Endothelial cell of umbilical vein (primary cell): ENCODE data around the gene KRTAP4-4. TPM values are rescaled to one million over a fixed set of nuclear protein-coding genes. Genes with fewer than 3 reads are reported as not detected.
"Not testable (repeated sequence)": the region's sequence is repeated elsewhere in the genome, so short reads cannot be mapped to it uniquely, and the experiment has no call there.

Experiments
- BruUV-seq: library from RNA; stranded (reverse); fragments of 400-500 nt; replicated peaks from 2 replicates; lab custom pipeline; 2021; lab: Mats Ljungman, UMichigan
- CTCF ChIA-PET: fragments of 300-600, 350-600 bp; sonication (Branson Sonifier 250); formaldehyde crosslinking; loops from one replicate; lab custom pipeline; 2021; ENCODE audit warnings: antibody characterized with exemption, inconsistent platforms; lab: Charles Lee
- POLR2A ChIA-PET: fragments of 300-600, 350-600 bp; sonication (Branson Sonifier 250); formaldehyde crosslinking; loops from one replicate; lab custom pipeline; 2021; ENCODE audit warnings: antibody characterized with exemption, inconsistent platforms; lab: Charles Lee
- DNase-seq: peaks from one replicate; pipeline ENCODE4 v3.0.0-alpha.2; 2011; ENCODE audit warnings: low read depth, low spot score
- FAIRE-seq: peaks from 2 replicates; lab custom pipeline; 2011; peaks lifted over from hg19 to GRCh38; lab: Jason Lieb, UNC
- H2AFZ ChIP-seq: 2 replicates; pipeline ENCODE4 v1.6.0; 2012; ENCODE audit warnings: low read depth, low read length, control low read depth, inconsistent platforms
- H3K27ac ChIP-seq: 2 replicates; pipeline ENCODE4 v1.5.1; 2011; ENCODE audit warnings: low read depth, mild to moderate bottlenecking, control low read depth, low read length, moderate library complexity; ENCODE audit not compliant: insufficient read depth
- H3K27me3 ChIP-seq, 2 experiments: 2 replicates each; pipeline versions ENCODE4 v1.6.0 to v1.6.1; 2011; ENCODE audit warnings: low read length in 2 of 2, mixed read lengths in 1 of 2; ENCODE audit not compliant: control insufficient read depth in 2 of 2, insufficient read depth in 2 of 2
- H3K36me3 ChIP-seq, 2 experiments: 2 replicates in 1 of 2; 3 replicates in 1 of 2; pipeline ENCODE4 v1.5.1; 2011; ENCODE audit warnings: low read length in 2 of 2, mild to moderate bottlenecking in 1 of 2, moderate library complexity in 1 of 2; ENCODE audit not compliant: control insufficient read depth in 2 of 2, insufficient read depth in 2 of 2; ENCODE audit errors: extremely low read depth in 1 of 2
- H3K4me1 ChIP-seq: 3 replicates; pipeline ENCODE4 v1.5.1; 2011; ENCODE audit warnings: mild to moderate bottlenecking, low read length; ENCODE audit not compliant: control insufficient read depth, insufficient read depth; ENCODE audit errors: extremely low read depth
- H3K4me2 ChIP-seq: 2 replicates; pipeline ENCODE4 v1.6.1; 2011; ENCODE audit warnings: low read length, control low read depth, mixed read lengths; ENCODE audit not compliant: insufficient read depth
- H3K4me3 ChIP-seq, 3 experiments: fragments of 200-600 bp in 1 of 3; sonication (generic), shearing (Covaris generic) in 1 of 3; replicated peaks in 1 of 3; 2 replicates each; pipeline ENCODE4 v1.5.1; 2011 to 2016; ENCODE audit warnings: control low read depth in 3 of 3, low read length in 3 of 3, mild to moderate bottlenecking in 2 of 3, inconsistent platforms in 1 of 3, low read depth in 1 of 3, moderate library complexity in 1 of 3; ENCODE audit not compliant: insufficient read depth in 1 of 3
- H3K79me2 ChIP-seq: 2 replicates; pipeline ENCODE4 v1.6.0; 2012; ENCODE audit warnings: low read length, inconsistent platforms; ENCODE audit not compliant: control insufficient read depth, insufficient read depth
- H3K9ac ChIP-seq: replicated peaks from 2 replicates; pipeline ENCODE3; 2011; ENCODE audit warnings: low read length, control low read depth; ENCODE audit not compliant: insufficient read depth; ENCODE audit errors: extremely low read depth
- H3K9me1 ChIP-seq: replicated peaks from 3 replicates; pipeline ENCODE4 v1.6.0; 2011; ENCODE audit warnings: mild to moderate bottlenecking, low read length; ENCODE audit not compliant: control insufficient read depth, insufficient read depth; ENCODE audit errors: extremely low read depth
- H3K9me3 ChIP-seq: replicated peaks from 2 replicates; pipeline ENCODE4 v1.5.1; 2012; ENCODE audit warnings: low read length, inconsistent platforms; ENCODE audit not compliant: control insufficient read depth, insufficient read depth
- H4K20me1 ChIP-seq: replicated peaks from 2 replicates; pipeline ENCODE3; 2011; ENCODE audit warnings: mild to moderate bottlenecking, low read length; ENCODE audit not compliant: control insufficient read depth, insufficient read depth; ENCODE audit errors: extremely low read depth
- EZH2 ChIP-seq: IDR thresholded peaks from 2 replicates; pipeline ENCODE4 v1.6.1; 2012; ENCODE audit warnings: borderline replicate concordance, low read depth, mild to moderate bottlenecking, moderate library complexity, low read length, inconsistent platforms; ENCODE audit not compliant: severe bottlenecking
- FOS ChIP-seq: IDR thresholded peaks from 2 replicates; pipeline ENCODE4 v1.6.1; 2011; ENCODE audit warnings: mild to moderate bottlenecking, low read length, moderate library complexity, borderline replicate concordance; ENCODE audit not compliant: insufficient read depth
- GATA2 ChIP-seq: IDR thresholded peaks from 2 replicates; pipeline ENCODE4 v1.7.0; 2011; ENCODE audit warnings: low read depth, mild to moderate bottlenecking, moderate library complexity, mixed read lengths, low read length; ENCODE audit not compliant: insufficient read length, insufficient read depth
- JUN ChIP-seq: IDR thresholded peaks from 2 replicates; pipeline ENCODE4 v1.6.1; 2011; ENCODE audit warnings: borderline replicate concordance, low read depth; ENCODE audit not compliant: insufficient read length, insufficient read depth
- MYC ChIP-seq: IDR thresholded peaks from one replicate; pipeline ENCODE4 v1.6.1; 2011; ENCODE audit warnings: mild to moderate bottlenecking, low read depth, low read length
- POLR2A ChIP-seq: IDR thresholded peaks from 2 replicates; pipeline ENCODE4 v1.6.1; 2012; ENCODE audit warnings: low read depth, mild to moderate bottlenecking, control low read depth, low read length
- POLR2AphosphoS5 ChIP-seq: IDR thresholded peaks from 2 replicates; pipeline ENCODE4 v1.6.1; 2012; ENCODE audit warnings: low read depth, mild to moderate bottlenecking, control low read depth, low read length, moderate library complexity; ENCODE audit not compliant: insufficient read depth
- dilution Hi-C: fragments of 300-500 bp; cut with MboI; formaldehyde crosslinking; loops from one replicate; pipeline ENCODE4 v1.15.0; 2019; ENCODE audit warnings: low sequenced_read_pairs; ENCODE audit not compliant: extremely low pct_ligation_motif_present
- intact Hi-C: fragments of 100-400 bp; cut with micrococcal nuclease; formaldehyde crosslinking; loops from one replicate; pipeline ENCODE4 v1.10.0; 2022
- polyA plus RNA-seq, 4 experiments: library from polyadenylated mRNA; depleted of rRNA in 3 of 4; stranded (reverse) in 3 of 4; unstranded in 1 of 4; fragments of >200 nt; gene quantifications; 2 replicates each; pipeline versions ENCODE4 v1.2.1 to v1.2.3, GENCODE V29; 2011 to 2012; ENCODE audit warnings: missing spikeins in 1 of 4
- total RNA-seq: library from RNA; stranded (reverse); gene quantifications from 2 replicates; pipeline ENCODE4 v1.2.3, GENCODE V29; 2021
- TF ChIP-seq, protein P1 (sequence below): IDR thresholded peaks from 2 replicates; pipeline ENCODE4 v1.6.1; 2011; ENCODE audit not compliant: insufficient read depth, insufficient read length
- TF ChIP-seq, protein P2 (sequence below), 2 donors: IDR thresholded peaks; 1 replicate in 1 of 2; 2 replicates in 1 of 2; pipeline ENCODE4 v1.5.1; 2011; ENCODE audit warnings: low read length in 2 of 2, mild to moderate bottlenecking in 2 of 2, moderate library complexity in 2 of 2, control low read depth in 1 of 2, inconsistent platforms in 1 of 2, low read depth in 1 of 2; ENCODE audit not compliant: insufficient read depth in 1 of 2; ENCODE audit errors: extremely low read depth in 1 of 2

The KRTAP4-4 gene
- total and polyA plus RNA-seq, 2 donors (not counting 3 experiments of a cell fraction or from before 2014, with no cell fraction given), result not detected

DNA sequence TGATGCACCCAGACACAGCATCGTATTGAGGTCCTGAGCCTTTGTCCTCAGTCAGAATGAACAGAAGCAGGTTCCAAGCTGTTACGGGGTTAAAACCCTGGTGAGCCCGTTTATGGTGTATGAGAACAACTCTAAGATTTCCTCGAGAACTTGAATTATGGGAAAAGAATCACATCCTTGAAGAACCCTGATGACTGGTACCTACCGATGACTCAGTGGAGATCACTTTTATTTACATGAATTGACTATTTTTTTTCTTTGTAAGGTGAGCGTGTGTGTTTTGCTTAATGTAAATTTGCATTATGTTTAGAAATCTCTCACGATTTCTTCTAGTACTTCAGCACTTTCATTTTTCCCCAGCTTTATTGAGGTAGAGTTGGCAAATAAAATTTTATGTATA lies 3.3 kb upstream of the KRTAP4-4 start:
- CTCF ChIA-PET, result no interaction called here
- H4K20me1 ChIP-seq, result no peaks in the 10 kb centered on the region
- no peaks in the 10 kb centered on the region for H3K4me1 ChIP-seq
- no peaks in the 10 kb centered on the region for H3K9me3 ChIP-seq
- H3K9ac ChIP-seq, result no peak overlapping the region
- no peaks in the 10 kb centered on the region for H3K9me1 ChIP-seq
- dilution Hi-C loops, result no loop called here
- no peaks in the 10 kb centered on the region for H3K27me3 ChIP-seq
- H2AFZ ChIP-seq, result no peak overlapping the region
- no peaks in the 10 kb centered on the region for H3K36me3 ChIP-seq
- no peak overlapping the region for H3K27ac ChIP-seq
- BruUV-seq, result no TSS peak
- intact Hi-C loops, result no loop called here
- no peak for DNase-seq
- TF ChIP-seq GATA2 (no peak), MYC (no peak), POLR2A (no peak), FOS (no peak), JUN (no peak), POLR2AphosphoS5 (no peak), EZH2 (no peak)
- TF ChIP-seq, protein P1, sequence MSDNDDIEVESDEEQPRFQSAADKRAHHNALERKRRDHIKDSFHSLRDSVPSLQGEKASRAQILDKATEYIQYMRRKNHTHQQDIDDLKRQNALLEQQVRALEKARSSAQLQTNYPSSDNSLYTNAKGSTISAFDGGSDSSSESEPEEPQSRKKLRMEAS, result no peak
- TF ChIP-seq, protein P2, sequence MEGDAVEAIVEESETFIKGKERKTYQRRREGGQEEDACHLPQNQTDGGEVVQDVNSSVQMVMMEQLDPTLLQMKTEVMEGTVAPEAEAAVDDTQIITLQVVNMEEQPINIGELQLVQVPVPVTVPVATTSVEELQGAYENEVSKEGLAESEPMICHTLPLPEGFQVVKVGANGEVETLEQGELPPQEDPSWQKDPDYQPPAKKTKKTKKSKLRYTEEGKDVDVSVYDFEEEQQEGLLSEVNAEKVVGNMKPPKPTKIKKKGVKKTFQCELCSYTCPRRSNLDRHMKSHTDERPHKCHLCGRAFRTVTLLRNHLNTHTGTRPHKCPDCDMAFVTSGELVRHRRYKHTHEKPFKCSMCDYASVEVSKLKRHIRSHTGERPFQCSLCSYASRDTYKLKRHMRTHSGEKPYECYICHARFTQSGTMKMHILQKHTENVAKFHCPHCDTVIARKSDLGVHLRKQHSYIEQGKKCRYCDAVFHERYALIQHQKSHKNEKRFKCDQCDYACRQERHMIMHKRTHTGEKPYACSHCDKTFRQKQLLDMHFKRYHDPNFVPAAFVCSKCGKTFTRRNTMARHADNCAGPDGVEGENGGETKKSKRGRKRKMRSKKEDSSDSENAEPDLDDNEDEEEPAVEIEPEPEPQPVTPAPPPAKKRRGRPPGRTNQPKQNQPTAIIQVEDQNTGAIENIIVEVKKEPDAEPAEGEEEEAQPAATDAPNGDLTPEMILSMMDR (IDR thresholded peaks at IDR 0.05; ENCODE audit: extremely low read depth in 1 of 2, insufficient read depth in 1 of 2, low read depth in 1 of 2, low read length in 2 of 2), result no peak
- H3K79me2 ChIP-seq, result no peaks in the 10 kb centered on the region
- no peak overlapping the region for H3K4me3 ChIP-seq
- POLR2A ChIA-PET, result no interaction called here
- no peak for FAIRE-seq
- H3K4me2 ChIP-seq, result no peak overlapping the region

DNA sequence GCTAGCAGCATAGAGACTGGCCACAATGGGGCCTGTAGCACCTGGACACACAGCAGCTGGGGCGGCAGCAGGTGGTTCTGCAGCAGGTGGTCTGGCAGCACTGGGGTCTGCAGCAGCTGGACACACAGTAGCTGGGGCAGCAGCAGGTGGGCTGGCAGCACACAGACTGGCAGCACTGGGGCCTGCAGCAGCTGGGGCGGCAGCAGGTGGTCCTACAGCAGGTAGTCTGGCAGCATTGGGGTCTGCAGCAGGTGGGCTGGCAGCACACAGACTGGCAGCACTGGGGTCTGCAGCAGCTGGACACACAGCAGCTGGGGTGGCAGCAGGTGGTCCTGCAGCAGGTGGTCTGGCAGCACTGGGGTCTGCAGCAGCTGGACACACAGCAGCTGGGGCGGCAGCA lies 358 bp downstream of the KRTAP4-4 start:
- FAIRE-seq, DNase-seq, H3K27me3 ChIP-seq, H3K4me2 ChIP-seq, H3K4me3 ChIP-seq, H3K9me1 ChIP-seq, H2AFZ ChIP-seq, intact Hi-C loops, H3K36me3 ChIP-seq, H3K27ac ChIP-seq, H4K20me1 ChIP-seq, dilution Hi-C loops, POLR2A ChIA-PET, H3K9me3 ChIP-seq, BruUV-seq, H3K79me2 ChIP-seq, H3K4me1 ChIP-seq, H3K9ac ChIP-seq: not testable (repeated sequence)
- CTCF ChIA-PET, result interaction anchor here (1.4 kb wide), 1 partner anchor 14 kb away, joined by 3 read pairs; no protein-coding TSS in a partner anchor
